GM18505 (cell line): ENCODE measurements around the gene COMT.

ENCODE experiments used
- ATAC-seq: cut with Tn5 transposase; IDR thresholded peaks from one replicate; pipeline ENCODE4 v1.9.1; 2021; ENCODE audit not compliant: unreplicated experiment
- POLR2A ChIP-seq: IDR thresholded peaks from 4 replicates; pipeline ENCODE4 v1.6.1; 2011; ENCODE audit warnings: borderline replicate concordance; ENCODE audit not compliant: insufficient read depth, insufficient read length; ENCODE audit errors: extremely low read depth

Gene COMT

GRCh38 chr22:19987394-19988306, 46.1 kb downstream of the COMT start:
- ATAC-seq, result no peak
- TF ChIP-seq POLR2A, result no peak

GRCh38 chr22:19988331-19988808, 46.8 kb downstream of the COMT start:
- ATAC-seq, result no peak
- no peak for TF ChIP-seq POLR2A

- no peak for ATAC-seq
- no peak for TF ChIP-seq POLR2A
These were observed 47.6 kb downstream of the COMT start for GRCh38 chr22:19988965-19989724.

- no peak for ATAC-seq
- no peak for TF ChIP-seq POLR2A
These were observed 48.1 kb downstream of the COMT start for GRCh38 chr22:19989725-19990067.

- ATAC-seq, result no peak
- no peak for TF ChIP-seq POLR2A
These were observed 48.6 kb downstream of the COMT start for GRCh38 chr22:19990188-19990587.

GRCh38 chr22:19990609-19991394, 49.2 kb downstream of the COMT start:
- no peak for ATAC-seq
- TF ChIP-seq POLR2A, result no peak

GRCh38 chr22:19991395-19991644, 49.7 kb downstream of the COMT start:
- no peak for ATAC-seq
- no peak for TF ChIP-seq POLR2A

GRCh38 chr22:19991645-19992451, 50.3 kb downstream of the COMT start:
- ATAC-seq, result no peak
- TF ChIP-seq POLR2A, result no peak

- ATAC-seq, result no peak
- no peak for TF ChIP-seq POLR2A
These were observed 50.9 kb downstream of the COMT start for GRCh38 chr22:19992481-19992911.

- TF ChIP-seq POLR2A, result no peak
- no peak for ATAC-seq
These were observed 51.4 kb downstream of the COMT start for GRCh38 chr22:19992921-19993355.

GRCh38 chr22:19993926-19994325, 52.4 kb downstream of the COMT start:
- no peak for TF ChIP-seq POLR2A
- ATAC-seq, result no peak

GRCh38 chr22:19994851-19995610, 53.5 kb downstream of the COMT start:
- ATAC-seq, result no peak
- no peak for TF ChIP-seq POLR2A
